GM12878 (cell line): Measurements from ENCODE around the gene DCN.

Experiments
- CTCF ChIP-seq, 3 experiments: IDR thresholded peaks in 2 of 3; conservative IDR thresholded peaks in 1 of 3; 2 replicates each; pipeline ENCODE4 v1.5.1; 2011; ENCODE audit warnings: low read depth in 3 of 3, low read length in 3 of 3, mild to moderate bottlenecking in 3 of 3, control low read depth in 2 of 3, moderate library complexity in 2 of 3, inconsistent platforms in 1 of 3, mixed read lengths in 1 of 3; ENCODE audit not compliant: control insufficient read depth in 2 of 3, insufficient read depth in 1 of 3; ENCODE audit errors: extremely low read depth in 1 of 3
- ELK1 ChIP-seq: IDR thresholded peaks from 2 replicates; pipeline ENCODE4 v1.6.1; 2012; ENCODE audit warnings: low read depth, low read length, improper control_type of control experiment
- HDAC2 ChIP-seq: fragments of 200-600 bp; sonication (generic); IDR thresholded peaks from 2 replicates; pipeline ENCODE4 v1.6.1; 2017
- JUND ChIP-seq: IDR thresholded peaks from 2 replicates; pipeline ENCODE4 v1.6.1; 2012; ENCODE audit warnings: low read depth, mild to moderate bottlenecking, low read length, improper control_type of control experiment, moderate library complexity
- POLR2A ChIP-seq: IDR thresholded peaks from 2 replicates; pipeline ENCODE4 v1.6.1; 2011; ENCODE audit warnings: low read depth, mild to moderate bottlenecking, low read length
- YBX1 ChIP-seq: fragments of 450-650 bp; IDR thresholded peaks from 2 replicates; pipeline ENCODE4 v1.6.1; 2016; ENCODE audit warnings: antibody characterized with exemption

GRCh38 chr12:91216871-91217270 lies 34.3 kb upstream of the DCN start:
- TF ChIP-seq YBX1, result no peak
- no peak for TF ChIP-seq HDAC2
- no peak for TF ChIP-seq CTCF (IDR thresholded peaks at IDR 0.05 in 2 of 3, conservative IDR thresholded peaks at IDR 0.05 in 1 of 3; ENCODE audit: control insufficient read depth in 2 of 3, extremely low read depth in 1 of 3, insufficient read depth in 1 of 3, low read depth in 3 of 3, low read length in 3 of 3)
- no peak for TF ChIP-seq JUND
- TF ChIP-seq POLR2A, result no peak
- TF ChIP-seq ELK1, result no peak
